BE2C (cell line): ENCODE measurements around the gene FNBP1L. TPM values are rescaled to one million over a fixed set of nuclear protein-coding genes. Genes with fewer than 3 reads are reported as not detected.

Experiments used
- DNase-seq: peaks from one replicate; pipeline ENCODE4 v3.0.0-alpha.2; 2020
- H3K27me3 ChIP-seq: fragments of 250-450 bp; sonication (Bioruptor Pico); 2 replicates; pipeline ENCODE4 v1.5.1; 2020; ENCODE audit warnings: mild to moderate bottlenecking
- H3K36me3 ChIP-seq: fragments of 250-450 bp; sonication (Bioruptor Pico); 2 replicates; pipeline ENCODE4 v1.5.1; 2020; ENCODE audit warnings: mild to moderate bottlenecking
- H3K4me1 ChIP-seq: fragments of 250-450 bp; sonication (Bioruptor Pico); 2 replicates; pipeline ENCODE4 v1.5.1; 2020
- H3K4me3 ChIP-seq: 2 replicates; pipeline ENCODE4 v1.5.1; 2011; ENCODE audit warnings: low read depth, low read length
- H3K9me3 ChIP-seq: fragments of 250-450 bp; sonication (Bioruptor Pico); 2 replicates; pipeline ENCODE4 v1.5.1; 2020
- polyA plus RNA-seq: library from polyadenylated mRNA; unstranded; fragments of >200 nt; gene quantifications from one replicate; pipeline ENCODE4 v1.2.1, GENCODE V29; 2012; ENCODE audit warnings: low read depth, missing spikeins; ENCODE audit not compliant: insufficient read length, insufficient read depth
- TF ChIP-seq, protein P1 (sequence below): IDR thresholded peaks from 2 replicates; pipeline ENCODE4 v1.5.1; 2012; ENCODE audit warnings: mild to moderate bottlenecking, low read depth, low read length

Gene FNBP1L
- polyA plus RNA-seq = 20.5 TPM

DNA sequence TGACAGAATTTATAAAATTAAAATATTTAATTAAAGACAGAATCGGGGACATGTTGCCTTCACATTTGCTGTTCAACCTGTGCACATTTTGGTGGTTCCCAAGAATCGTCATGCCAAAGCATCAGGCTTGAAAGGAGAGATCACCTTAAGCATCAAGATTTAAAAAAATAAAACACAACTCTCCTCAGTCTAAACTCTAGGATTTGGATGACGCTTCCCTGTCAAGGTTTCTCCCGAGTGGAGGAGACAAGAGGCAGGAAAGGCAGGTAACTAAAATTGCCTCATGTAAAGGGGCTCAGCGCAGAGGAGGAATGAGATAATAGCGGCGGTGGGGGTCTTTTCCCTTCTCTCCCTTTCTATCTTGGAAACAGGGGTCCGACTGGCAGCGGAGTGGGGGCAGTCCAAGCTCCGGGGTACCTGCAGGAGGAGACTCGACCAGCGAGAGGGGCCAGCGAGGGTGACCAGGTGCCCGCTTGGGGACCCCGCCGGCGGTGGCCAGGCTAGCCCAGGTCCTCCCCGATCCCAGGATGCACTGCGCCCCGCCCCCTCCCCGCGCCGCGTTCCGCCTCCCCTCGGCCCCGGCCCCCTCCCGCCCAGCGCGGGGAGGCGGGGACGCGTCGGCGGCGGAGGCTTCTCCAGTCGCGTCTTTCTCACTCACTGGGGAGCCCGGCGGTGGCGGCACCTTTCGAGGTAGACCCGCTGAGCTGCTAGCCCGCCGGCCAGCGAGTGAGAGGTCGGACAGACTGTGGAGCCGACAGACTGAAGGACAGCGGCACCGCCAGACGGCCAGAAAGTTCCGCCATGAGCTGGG, at the start of gene FNBP1L:
FNBP1L (plus strand) TSS at position 638 of the 811 bp plus-strand sequence; CDS start at position 802, 164 bp downstream.
- Histone ChIP-seq H3K27me3 (no peaks in the 10 kb centered on the region), H3K36me3 (no peaks in the 10 kb centered on the region), H3K9me3 (no peaks in the 10 kb centered on the region), H3K4me3 (peak within 1 kb of the TSS; percentile 80), H3K4me1 (no peaks in the 10 kb centered on the region)
- peak; percentile 81 for DNase-seq
- TF ChIP-seq, protein P1, sequence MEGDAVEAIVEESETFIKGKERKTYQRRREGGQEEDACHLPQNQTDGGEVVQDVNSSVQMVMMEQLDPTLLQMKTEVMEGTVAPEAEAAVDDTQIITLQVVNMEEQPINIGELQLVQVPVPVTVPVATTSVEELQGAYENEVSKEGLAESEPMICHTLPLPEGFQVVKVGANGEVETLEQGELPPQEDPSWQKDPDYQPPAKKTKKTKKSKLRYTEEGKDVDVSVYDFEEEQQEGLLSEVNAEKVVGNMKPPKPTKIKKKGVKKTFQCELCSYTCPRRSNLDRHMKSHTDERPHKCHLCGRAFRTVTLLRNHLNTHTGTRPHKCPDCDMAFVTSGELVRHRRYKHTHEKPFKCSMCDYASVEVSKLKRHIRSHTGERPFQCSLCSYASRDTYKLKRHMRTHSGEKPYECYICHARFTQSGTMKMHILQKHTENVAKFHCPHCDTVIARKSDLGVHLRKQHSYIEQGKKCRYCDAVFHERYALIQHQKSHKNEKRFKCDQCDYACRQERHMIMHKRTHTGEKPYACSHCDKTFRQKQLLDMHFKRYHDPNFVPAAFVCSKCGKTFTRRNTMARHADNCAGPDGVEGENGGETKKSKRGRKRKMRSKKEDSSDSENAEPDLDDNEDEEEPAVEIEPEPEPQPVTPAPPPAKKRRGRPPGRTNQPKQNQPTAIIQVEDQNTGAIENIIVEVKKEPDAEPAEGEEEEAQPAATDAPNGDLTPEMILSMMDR = no peak

DNA sequence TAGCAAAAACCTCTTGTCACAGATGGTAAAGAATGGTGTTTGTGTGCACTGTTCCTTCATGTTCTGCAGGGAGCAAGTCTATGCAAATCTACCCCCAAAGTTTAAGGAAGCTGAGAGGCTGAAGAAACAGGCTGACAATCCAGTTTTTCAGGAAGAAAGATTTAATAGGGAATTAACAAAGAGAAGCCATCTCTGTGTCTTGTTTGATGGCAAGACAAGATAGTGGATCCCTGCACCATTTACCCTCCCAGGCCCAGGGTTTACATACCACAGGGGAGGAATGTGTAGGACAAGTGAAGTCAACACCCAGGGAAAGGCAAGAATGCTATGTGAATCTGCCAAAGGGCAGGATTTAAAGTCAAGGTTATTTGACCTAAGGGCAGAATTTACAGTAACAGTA, 48.1 kb upstream of the FNBP1L start:
- DNase-seq = no peak
- H3K27me3 ChIP-seq = no peaks in the 10 kb centered on the region
- H3K36me3 ChIP-seq = no peaks in the 10 kb centered on the region
- no peak overlapping the region for H3K4me3 ChIP-seq
- H3K9me3 ChIP-seq = no peaks in the 10 kb centered on the region
- TF ChIP-seq, protein P1 = no peak
- H3K4me1 ChIP-seq = no peaks in the 10 kb centered on the region

DNA sequence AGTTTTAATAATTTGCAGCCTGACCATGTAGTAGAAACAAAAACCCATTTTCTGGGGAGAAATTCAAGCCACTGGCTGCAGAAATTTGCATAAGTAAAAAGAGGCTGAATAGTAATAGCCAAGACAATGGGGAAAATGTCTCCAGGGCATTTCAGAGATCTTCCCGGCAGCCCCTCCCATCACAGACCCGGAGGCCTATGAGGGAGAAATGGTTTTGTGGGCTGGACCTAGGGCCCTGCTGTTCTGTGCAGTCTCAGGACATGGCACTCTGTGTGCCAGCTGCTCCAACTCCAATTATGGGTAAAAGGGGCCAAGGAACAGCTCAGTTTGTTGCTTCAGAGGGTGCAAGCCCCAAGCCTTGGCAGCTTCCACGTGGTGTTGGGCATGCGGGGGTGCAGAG, 39.7 kb upstream of the FNBP1L start:
- H3K27me3 ChIP-seq = no peaks in the 10 kb centered on the region
- no peaks in the 10 kb centered on the region for H3K9me3 ChIP-seq
- H3K4me3 ChIP-seq = no peak overlapping the region
- H3K4me1 ChIP-seq = no peaks in the 10 kb centered on the region
- no peak for DNase-seq
- TF ChIP-seq, protein P1 = no peak
- H3K36me3 ChIP-seq = no peaks in the 10 kb centered on the region

DNA sequence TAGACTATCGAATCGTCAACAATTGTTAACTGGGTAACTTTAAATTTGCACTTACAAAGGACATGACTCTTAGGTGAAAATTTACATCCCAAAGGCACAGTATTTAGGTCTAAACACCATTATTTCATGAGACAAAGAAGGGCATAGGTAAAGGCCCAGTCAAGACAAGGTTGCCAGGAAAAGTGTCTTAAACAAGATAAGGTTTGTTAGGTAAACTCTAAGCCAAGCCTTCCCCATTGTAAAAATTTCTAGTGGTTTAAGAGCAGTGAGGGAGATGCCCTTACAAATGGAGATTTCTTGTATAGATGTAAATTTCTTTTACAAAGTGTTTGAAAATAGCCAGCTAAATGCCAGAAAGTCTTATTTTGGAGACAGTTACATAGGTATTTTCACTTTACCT, 36.9 kb upstream of the FNBP1L start:
- no peaks in the 10 kb centered on the region for H3K27me3 ChIP-seq
- TF ChIP-seq, protein P1 = no peak
- no peaks in the 10 kb centered on the region for H3K4me1 ChIP-seq
- no peaks in the 10 kb centered on the region for H3K36me3 ChIP-seq
- no peak for DNase-seq
- no peak overlapping the region for H3K4me3 ChIP-seq
- H3K9me3 ChIP-seq = no peaks in the 10 kb centered on the region

DNA sequence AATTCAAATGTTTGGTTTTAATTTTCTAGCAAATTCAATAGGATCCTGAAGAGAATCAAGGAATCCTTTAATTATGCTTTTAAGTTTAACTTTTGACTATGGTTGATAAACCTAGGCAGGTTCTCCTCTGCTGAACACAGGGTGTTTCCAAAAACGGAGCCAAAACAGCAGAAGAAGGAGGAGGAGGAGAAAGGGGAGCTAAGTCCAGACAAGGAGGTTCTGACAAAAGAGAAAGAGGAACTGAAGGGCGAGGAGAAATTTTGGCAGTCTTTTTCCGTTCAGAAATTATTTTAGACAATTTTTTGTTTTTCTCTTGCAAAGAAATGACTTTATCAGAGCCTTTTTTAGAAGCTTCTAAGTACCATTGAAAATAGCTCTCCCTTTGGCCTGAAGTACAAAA, 33.2 kb upstream of the FNBP1L start:
- Histone ChIP-seq H3K4me1 (no peaks in the 10 kb centered on the region), H3K9me3 (no peaks in the 10 kb centered on the region), H3K36me3 (no peaks in the 10 kb centered on the region), H3K27me3 (no peaks in the 10 kb centered on the region), H3K4me3 (no peak overlapping the region)
- TF ChIP-seq, protein P1 = no peak
- no peak for DNase-seq

DNA sequence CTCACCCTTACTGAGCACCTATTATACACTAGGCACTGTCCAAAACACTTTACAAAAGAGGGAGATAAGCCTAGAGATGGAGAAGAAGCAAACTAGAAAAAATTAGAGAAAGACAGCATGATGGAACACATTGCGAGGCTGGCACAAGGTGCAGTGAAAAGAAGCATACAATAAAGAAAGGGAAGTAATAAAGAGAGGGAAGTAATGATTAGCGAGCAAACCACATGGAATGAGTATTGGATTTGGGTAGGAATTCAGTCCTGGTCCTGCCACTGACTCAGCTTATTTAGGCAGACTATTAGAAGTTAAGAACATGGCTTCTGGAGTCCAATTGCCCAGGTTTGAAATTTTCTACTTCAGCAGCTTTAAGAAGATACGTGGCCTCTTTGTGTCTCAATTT, 32.6 kb upstream of the FNBP1L start:
- DNase-seq = no peak
- Histone ChIP-seq H3K4me3 (no peak overlapping the region), H3K9me3 (no peaks in the 10 kb centered on the region), H3K36me3 (no peaks in the 10 kb centered on the region), H3K27me3 (no peaks in the 10 kb centered on the region), H3K4me1 (no peaks in the 10 kb centered on the region)
- TF ChIP-seq, protein P1 = no peak
